Measurements from ENCODE around the gene OSM.

Gene OSM

GRCh38 chr22:30277547-30278344, 11.1 kb upstream of the OSM start:
- peak overlapping the region; percentile 47 for H3K4me3 ChIP-seq
- peak overlapping the region in 1 of 2 donors; percentile 83 for H3K27ac ChIP-seq
- no peak for TF ChIP-seq CTCF (IDR thresholded peaks at IDR 0.05)
- no peak for DNase-seq (ENCODE audit: low spot score)

DNA sequence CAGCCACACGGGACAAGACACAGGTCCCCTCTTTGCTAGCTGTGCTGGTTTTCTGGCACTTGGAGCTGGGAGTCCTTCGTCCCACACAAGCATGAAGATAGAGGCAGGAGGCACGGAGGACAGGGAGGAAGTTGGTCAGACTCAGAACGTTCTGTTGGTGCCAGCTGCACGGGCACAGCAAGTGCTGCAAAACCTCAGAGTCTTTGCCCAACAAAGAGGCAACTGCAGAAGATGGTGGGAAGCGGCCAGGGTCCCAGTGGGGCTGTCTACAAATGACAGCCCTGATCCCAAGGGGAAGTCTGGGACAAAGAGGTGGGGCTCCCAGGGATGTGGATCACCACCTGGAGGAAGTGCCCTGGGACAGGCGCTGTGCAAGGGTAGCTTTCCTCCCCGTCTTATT, 9.4 kb upstream of the OSM start:
- Histone ChIP-seq H3K27ac (peak overlapping the region in 1 of 2 donors; percentile 22), H3K4me3 (no peak overlapping the region)
- no peak for DNase-seq (ENCODE audit: low spot score)
- no peak for TF ChIP-seq CTCF (IDR thresholded peaks at IDR 0.05)

- no peak for DNase-seq (ENCODE audit: low spot score)
- no peak overlapping the region for H3K4me3 ChIP-seq
- no peak for TF ChIP-seq CTCF (IDR thresholded peaks at IDR 0.05)
- peak overlapping the region in 1 of 2 donors; percentile 22 for H3K27ac ChIP-seq
Measured at GRCh38 chr22:30275625-30276024, 9.0 kb upstream of the OSM start.

GRCh38 chr22:30274437-30274812, 7.8 kb upstream of the OSM start:
- H3K4me3 ChIP-seq, result no peak overlapping the region
- TF ChIP-seq CTCF (IDR thresholded peaks at IDR 0.05), result no peak
- no peak overlapping the region for H3K27ac ChIP-seq
- DNase-seq (ENCODE audit: low spot score), result no peak

DNA sequence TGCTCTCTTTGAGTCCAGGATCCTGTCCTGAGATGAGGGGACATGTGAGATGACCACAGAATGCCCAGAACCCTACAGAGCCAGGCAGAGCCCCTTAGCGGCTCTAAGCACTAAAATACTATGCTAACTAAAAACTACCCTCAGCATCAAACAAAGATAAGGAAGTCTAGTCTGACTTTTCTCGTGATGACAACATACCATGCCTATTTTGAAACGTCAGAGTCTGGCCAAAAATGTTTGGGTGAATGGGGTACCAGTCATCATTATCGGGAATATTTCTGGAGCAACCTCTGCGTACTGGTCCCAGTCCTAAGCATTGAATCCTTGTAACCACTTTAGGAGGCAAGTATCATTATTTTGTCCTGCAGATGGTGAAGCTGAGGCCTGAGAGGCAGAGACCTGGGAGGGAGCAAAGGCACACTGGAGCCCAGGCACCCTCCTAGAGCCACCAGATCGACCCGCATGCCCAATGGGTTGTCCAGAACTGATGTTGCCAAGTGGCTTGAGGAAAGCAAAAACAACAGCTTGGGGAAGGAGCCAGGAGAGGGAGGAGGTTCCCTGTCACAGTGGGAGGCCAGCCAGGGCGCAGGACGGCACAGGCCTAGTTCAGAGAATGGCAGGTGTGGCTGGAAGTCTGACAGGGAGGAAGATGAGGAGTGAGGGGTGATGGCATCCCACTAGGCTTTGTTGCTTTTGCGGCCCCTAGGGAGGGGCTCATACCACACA, 7.2 kb upstream of the OSM start:
- no peak overlapping the region for H3K4me3 ChIP-seq
- DNase-seq (ENCODE audit: low spot score), result no peak
- no peak overlapping the region for H3K27ac ChIP-seq
- TF ChIP-seq CTCF (IDR thresholded peaks at IDR 0.05), result no peak

GRCh38 chr22:30272781-30273601, 6.3 kb upstream of the OSM start:
- Histone ChIP-seq H3K27ac (no peak overlapping the region), H3K4me3 (no peak overlapping the region)
- TF ChIP-seq CTCF (IDR thresholded peaks at IDR 0.05), result no peak
- no peak for DNase-seq (ENCODE audit: low spot score)

All from coronary artery (tissue), 2 donors.